Ramos (cell line): ENCODE results near the gene FAM50B.

Experiments
- in situ Hi-C: fragments of 300-500 bp; cut with MboI; formaldehyde crosslinking; loops from one replicate; pipeline ENCODE4 v1.14.3; 2022; ENCODE audit warnings: low sequenced_read_pairs; ENCODE audit not compliant: unreplicated experiment

The FAM50B gene

DNA sequence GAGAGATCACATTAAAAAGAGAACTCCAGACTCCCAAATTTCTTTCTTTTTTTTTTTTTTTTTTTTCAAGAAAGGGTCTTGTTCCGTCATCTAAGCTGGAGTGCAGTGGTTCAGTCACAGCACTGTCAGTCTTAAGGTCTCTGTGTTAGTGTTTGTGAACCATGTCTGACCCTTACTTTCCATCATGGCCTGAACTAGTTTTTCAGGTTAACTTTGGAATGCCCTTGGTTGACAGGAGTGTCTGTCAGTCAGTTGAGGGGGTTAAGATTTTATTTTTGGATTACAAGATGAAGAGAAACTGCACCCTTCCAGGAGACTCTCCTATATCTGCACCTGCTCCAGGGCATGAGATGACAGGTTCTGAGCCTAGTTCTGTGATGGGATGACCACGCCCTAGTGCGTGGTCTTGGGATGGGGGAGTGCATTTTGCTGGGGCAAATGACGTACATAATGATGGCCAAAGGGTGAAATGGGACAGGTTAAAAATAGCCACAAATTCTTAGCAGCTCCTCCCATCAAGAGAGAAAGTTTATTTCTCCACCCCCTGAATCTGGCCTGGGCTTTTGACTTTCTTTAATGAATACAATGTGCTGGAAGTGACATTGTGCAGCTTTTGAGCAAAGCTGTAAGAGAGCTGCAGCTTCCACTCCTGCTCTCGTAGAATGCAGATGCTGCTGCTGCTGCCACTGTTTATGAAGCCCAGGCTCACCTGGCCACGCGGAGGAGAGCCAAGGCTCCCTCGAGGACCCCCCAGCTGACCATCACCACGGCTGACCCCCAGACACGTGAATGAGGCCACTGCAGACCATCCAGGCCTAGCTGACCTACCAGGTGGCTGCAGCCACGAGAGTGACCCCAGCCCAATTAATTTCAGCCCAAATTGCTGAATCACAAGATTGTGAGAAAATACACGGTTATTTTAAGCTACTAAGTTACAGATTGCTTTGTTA is 29.7 kb upstream of the FAM50B start:
- in situ Hi-C loops, result no loop called here

DNA sequence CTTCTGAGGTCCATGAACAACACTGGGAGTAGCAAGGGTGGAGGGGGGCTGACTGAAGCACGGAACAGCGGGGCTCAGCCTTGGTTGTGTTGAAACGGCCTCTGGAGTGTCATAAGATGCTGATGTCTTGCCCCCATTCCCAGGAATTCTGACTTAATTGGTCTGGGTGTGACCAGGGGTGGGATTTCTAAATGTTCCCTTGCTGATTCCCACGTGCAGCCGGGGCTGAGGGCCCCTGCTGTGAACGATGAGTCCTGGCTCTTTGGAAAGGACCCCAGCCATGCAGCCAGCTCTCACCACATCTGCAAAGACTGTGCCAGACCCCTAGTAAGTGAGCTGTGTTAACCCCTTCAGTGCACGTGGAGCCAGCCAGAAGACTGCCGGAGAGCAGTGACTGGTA is 28.6 kb upstream of the FAM50B start:
- in situ Hi-C loops, result no loop called here

DNA sequence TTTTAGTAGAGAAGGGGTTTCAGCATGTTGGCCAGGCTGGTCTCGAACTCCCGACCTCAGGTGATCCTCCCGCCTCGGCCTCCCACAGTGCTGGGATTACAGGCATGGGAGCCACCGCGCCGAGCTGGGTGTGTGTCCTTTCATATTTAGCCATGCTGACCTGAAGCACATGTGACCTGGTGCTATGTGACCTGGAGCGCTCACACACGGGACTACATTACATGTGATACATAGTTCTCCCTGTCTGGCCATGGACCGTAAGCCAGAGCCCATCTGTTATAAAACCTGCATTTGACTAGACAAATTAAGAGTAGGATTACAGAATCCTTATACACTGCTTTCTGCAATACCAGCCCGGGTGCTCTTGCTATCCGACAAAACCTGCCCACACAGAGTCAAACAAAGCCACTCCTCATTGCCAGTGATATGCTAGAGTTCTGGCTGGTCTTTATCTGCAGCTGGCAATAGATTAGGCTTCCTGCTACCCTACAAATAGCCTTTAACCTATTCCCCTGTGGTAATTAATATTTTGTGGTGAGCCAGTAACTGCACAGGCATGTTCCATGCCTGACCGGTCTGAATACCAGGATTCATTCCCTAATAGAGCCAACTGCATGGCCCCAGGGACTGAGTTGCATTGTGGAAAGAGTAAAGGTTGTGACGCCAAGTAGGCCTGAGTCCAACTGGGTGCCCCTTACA is 26.3 kb upstream of the FAM50B start:
- in situ Hi-C loops, result no loop called here

DNA sequence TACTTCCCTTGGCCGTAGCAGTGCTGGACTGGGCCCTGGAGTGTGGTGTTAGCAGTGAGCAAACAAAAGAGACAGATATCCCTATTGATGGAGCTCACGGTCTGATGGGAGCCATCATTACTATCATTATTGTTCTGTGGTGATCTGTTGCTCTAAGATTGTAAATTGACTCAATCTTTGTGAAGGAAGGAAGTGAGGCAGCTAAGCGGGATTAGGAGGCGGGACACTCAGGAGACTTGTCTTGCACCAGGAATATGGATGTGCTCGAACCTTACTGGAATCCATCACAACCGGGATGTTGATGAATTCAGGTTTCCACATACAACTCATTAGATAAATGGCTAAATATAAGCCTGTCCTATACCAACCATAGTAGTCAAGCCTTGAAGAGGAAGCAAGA is 25.5 kb upstream of the FAM50B start:
- in situ Hi-C loops, result no loop called here

DNA sequence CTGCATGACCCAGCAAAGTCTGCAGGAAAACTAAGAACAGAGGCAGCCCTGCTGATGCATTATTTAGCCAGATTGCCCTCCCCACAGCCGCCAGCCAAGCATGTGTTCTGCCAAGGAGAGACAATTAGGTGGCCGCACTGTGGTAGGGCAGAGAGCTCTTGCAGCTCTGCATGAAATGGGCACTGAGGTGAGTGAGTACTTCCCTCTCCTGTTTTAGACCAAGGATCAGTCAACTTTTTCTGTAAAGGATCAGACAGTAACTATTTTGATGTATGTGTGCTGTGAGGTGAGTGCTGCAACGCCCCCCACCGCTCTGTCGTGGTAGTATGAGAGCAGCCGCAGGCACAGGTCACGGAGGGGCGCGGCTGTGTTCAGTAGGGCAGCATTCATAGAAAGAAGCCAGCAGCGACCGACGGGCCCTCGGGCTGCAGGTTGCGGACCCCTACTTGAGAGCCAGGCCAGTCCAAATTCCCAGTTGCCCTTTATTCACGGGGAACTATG is 23.8 kb upstream of the FAM50B start:
- in situ Hi-C loops, result no loop called here

DNA sequence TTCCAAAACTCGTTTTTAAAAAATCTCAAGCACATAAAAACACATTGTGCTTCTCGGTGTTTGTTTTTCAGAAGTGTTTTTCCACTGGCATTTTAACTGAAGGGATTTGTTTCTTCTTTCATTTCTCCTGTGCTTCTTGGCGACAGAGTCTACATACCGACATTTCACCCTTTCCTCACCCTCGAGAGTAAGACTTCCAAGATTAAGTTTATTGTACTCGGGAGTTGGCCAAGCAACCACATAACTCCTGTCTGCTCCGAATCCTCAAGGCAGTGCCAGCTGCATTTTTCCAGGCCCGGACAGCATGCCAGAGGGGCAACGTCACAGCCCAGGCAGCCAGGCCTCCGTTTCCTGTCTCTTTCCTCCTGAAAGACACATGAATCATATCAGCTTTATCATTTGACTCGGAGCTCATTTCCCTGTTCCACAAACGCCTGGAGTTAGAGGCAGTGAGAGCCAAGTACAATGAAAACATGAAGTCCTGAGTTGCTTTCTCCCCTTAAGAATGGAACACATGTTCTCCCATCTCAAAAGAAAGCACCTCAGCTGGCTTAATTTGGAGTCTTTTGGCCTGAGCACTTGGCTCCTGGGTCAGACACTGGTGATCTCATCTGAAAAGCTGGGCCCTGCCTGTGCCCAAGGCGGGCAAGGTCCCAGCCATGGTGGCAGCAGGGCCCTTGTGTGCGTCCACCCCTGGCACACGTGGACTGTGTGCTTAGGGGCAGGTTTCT is 23.2 kb upstream of the FAM50B start:
- in situ Hi-C loops, result no loop called here

DNA sequence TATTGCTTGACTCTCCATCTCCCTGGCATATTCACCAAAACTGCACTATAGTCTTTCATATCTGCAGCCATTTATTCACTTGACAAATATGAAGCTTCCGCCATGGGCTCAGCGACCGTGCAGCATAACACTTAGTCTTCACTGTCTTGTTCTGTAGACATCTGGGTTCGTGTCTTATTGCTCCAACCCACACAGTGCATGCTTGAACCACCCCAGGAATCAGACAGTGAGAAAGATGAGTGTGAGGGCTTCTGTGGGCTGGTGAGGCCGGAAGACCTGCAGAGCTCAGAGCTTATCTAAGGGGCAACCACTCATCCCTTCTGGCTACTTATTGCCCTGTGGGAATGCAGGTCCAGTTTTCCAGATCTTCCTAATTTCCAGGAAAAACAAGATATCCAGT is 19.9 kb upstream of the FAM50B start:
- in situ Hi-C loops, result no loop called here

DNA sequence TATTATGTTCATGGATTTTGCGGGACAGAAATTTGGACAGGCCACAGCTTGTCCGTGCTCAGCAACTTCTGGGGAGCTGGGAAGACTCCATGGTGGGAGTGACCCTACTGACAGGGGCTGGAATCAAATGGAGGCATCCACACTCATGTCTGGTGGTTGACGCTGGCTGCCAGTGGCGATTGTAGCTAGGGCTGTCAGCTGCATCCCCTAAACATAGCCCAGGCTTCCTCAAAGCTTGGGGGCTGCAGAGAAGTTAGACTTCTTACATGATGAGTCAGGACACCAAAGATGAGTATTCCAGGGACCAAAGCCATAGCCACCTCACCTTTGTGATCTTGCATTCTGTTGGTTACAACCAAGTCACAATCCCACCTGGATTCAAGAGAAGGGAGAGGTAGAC is 18.4 kb upstream of the FAM50B start:
- in situ Hi-C loops, result no loop called here

DNA sequence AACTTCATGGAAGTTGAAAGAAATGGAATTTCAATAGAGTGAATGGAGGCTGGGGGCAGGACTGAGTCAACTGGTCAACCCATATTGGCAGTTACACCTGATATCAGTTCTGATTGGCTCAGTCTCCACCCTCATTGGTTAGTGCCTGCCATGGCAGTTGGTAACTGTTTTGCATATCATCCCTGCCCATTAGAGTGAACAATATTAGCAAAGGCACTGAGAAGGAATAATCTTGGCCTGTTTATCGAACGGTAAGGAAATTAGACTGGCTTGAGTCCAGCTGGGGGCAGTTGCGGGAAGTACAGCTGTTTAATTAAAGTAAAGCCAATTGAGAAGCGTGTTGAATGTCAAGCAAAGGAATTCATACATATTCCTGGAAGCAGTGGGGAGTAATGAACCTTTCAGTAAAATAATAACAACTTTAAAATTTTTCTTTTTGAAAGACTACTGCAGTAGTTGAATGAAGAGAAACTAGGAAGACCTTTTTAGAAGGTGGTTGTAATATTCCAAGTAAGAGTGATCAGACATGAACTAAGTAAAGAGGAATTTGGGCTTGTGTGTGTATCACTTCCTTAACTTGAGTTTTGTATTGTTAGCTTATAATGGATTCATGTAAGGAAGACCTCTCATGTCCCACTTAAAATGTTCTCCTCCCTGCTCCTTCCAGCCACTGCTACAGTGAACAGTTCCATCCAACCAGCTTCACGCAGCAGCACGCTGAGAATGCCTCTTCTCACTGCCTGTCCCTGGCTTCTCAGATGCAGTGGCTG is 17.2 kb upstream of the FAM50B start:
- in situ Hi-C loops, result no loop called here

DNA sequence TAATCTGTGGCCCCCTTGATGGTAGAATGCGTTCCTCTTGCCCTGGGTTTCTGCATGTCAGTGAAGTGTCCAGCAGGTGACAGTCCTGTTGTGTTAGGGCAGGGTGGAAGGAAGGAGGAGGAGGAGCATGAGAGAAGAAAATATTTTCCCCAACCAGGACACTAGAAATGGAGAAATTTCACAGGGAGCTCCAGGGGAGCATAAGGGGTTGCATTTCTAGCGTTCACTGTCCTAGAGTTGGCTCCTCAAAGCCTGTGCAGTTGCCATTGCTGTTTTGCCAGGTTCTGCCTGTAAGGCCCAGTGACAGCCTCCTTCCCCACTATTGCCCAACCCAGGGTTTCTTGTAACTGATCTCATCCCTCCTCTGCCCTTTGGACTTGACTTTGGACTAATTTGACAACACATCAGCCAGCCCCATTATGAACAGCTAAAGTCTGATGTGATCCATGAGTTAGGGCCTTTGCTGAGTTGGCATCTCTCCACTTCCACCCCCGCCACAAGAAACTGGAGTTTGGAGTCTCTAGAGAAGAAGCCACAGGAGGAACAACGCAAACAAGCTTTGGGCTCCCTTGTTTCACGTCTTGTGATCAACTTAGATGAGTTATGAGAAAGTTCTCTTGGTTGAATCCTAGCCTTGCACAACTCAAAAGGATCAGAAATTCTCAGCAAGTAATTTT is 14.0 kb upstream of the FAM50B start:
- in situ Hi-C loops, result no loop called here

DNA sequence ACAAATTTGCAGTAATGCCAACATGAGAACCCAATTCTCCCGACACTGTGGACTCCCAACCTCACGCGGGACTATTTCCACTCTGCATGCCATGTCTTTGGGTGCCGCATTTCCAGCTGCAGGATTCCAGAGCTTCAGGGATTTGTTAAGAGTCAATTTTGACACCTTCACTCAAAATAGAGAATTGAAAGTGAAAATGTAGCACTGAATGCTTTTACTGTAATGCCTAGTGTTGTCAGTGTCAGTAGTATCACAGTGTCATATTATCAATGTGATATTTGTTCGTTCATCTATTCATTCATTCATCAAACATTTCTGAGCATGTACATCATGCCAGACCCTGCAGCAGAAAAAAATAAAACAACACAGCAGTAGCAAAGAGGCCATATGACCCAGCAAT is 13.4 kb upstream of the FAM50B start:
- in situ Hi-C loops, result no loop called here

DNA sequence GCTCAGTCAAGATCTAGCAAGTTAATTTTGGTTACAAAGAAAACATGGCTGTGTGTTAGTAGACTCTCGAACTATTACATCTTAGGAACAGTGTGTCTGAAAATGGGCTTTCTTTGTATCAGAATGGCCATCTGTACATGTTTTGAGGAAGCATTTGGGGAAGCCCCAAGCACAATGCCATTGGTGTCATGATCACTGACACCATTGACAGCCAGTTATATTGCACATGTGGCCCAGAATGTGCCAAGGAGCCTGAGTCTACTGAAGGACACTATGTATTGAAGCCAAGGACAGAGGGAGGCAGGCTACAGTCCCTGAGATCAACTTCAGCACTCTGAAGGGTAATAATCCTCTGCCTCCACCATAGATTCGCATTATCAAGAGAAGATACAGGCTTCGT is 12.6 kb upstream of the FAM50B start:
- in situ Hi-C loops, result no loop called here

DNA sequence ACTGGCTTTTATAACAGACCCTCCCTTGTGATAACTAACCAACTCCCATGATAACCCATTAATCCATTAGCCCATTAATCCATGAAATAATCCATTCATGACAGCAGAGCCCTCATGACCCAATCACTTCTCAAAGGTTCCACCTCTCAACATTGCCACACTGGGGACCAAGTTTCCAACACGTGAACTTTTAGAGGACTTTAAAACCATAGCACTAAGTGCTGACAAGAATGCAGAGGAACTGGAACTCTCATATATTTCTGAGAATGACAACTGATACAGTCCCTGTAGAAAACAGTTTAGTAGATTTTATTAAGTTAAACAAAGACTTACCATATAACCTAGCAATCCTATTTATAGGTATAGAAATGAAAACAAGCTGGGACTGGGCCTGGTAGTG is 11.4 kb upstream of the FAM50B start:
- in situ Hi-C loops, result no loop called here

DNA sequence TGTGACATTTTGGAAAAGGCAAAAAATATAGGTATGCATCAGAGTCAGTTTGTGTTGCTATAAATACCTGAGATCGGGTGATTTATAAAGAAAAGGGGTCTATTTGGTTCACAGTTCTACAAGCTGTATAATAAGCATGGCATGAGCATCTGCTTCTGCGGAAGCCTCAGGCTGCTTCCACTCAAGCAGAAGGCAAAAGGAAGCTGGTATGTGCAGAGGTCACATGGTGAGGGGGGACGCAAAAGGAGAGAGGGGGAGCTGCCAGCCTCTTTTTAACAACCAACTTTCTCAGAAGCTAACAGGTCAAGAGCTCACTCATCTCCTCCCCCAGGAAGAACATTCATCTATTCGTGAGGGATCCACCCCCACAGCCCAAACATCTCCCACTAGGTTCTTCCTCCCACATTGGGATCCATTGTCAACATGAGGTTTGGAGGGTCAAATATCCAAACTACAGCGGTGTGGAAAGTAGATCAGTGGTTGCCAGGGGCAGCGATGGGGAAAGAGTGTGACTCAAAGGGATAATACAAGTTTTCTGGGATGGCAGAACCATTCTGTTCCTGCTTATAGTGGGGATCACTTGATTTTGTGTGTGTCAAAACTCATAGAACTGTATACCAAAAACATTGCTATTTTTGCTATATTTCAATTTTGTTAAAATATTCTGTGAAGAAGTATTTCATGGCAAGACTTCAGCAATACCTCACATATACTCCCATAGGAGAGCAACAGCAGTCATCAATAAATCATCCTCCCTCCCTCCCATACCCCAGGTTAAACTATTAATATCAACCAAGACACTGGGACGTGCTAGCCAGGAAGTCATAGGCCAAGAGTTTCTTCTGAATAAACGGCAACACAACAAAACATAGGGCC is 9.9 kb upstream of the FAM50B start:
- in situ Hi-C loops, result no loop called here

DNA sequence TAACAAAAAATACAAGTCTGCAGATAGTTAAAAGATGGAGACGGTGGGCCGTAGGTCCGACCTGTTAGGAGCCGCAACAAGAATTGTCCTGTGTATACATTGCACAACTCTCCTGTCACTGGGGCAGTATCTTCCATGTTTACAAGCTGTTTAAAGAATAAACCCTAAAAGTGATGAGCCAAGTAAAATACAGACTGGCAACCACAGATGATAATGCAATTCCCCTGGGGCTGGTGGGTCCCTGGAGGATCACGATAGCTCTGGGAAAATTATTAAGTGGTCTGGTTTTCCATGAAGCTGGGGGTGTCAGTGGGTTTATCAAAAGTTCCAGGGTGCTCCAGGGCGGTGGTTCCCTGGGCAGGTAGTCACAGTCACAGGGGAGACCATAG is 8.1 kb upstream of the FAM50B start:
- in situ Hi-C loops, result no loop called here

DNA sequence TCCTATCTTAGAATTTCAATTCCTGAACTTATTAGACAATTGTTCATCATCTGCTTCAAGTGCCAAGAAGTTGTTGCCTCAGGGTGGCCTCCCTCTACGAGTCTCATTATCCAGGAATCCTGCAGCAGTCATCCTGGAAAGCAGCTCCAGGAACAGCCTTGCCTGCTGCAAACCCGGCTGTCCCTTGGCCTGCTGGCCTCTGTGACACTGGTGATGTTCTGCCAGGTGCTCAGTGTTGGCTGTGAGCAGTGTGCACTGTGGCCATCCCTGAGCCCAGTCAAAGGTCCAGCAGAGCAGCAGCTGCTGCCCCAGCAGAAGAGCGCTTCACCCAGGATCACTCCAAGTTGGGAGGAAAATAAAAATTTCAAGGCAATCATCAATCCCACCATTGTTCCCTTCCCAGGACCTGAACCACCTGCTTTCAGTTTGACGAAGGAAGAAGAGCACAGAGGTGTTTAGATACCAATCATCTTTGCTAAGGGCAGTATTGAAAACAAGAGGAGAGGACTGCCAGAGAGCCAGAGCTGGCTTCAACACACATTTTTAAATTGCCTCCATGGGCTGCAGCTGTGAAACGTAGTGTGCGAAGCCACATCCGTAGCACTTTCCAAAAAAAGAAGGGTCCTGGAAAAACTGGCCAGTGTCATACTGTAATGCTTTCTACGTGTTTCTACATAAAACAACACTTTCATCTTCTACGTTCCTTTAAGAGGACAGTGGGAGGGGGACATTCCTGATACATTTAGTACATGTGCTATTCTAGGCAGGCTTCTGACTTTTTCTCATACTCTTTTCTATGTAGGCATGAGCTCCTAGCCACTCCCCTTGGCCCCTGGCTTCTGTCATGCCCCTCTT is 7.2 kb upstream of the FAM50B start:
- in situ Hi-C loops, result no loop called here

DNA sequence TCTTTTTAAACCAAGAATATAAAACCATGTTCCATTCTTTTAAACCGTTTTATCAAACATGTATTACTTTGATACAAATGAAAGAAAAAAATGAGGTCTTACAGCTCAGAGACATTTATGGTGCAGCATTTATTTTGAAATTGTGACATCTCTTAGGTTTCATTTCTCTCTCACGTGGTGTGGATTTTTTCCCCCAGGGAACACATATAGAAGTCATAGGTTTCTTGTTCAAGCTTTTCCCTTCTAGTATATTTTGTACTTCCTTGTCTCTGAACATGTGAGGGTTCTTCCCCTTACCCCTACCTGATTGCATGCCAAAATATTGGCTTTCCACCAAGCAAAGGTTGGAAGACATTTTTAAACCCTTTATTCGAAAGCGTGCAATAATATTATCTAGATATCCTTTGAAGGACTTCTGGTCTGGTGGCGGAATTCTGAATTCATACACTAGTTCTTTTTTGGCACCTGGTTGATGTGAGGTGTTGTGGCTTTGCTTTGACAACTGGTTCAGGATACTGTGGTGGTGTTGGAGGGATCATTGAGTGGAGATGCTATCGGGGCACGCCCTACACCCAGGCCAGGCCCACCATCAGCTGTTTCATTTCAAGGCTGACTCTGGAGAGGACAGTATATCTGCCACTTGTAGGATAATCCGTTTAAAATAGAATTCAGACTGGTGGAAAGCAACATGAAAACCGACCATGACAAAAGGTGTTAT is 5.6 kb upstream of the FAM50B start:
- in situ Hi-C loops, result no loop called here
